Gastroesophageal sphincter (tissue), 4 donors: ENCODE data around the gene ZFHX3. TPM values are rescaled to one million over a fixed set of nuclear protein-coding genes. Genes with fewer than 3 reads are reported as not detected.

ENCODE experiments used
- ATAC-seq: fragments of 150-250 bp; one replicate; pipeline ENCODE4 v1.9.1; 2016; ENCODE audit warnings: mild to moderate bottlenecking, moderate library complexity
- H3K27ac ChIP-seq, 4 donors: fragments of 200-600 bp; sonication (generic) in 3 of 4; 1 replicate in 3 of 4; 2 replicates in 1 of 4; pipeline ENCODE4 v1.5.1; 2016 to 2019
- H3K27me3 ChIP-seq: fragments of 200-600 bp; sonication (generic); one replicate; pipeline ENCODE4 v1.5.1; 2019
- H3K36me3 ChIP-seq, 2 donors: fragments of 200-600 bp; sonication (generic); one replicate each; pipeline ENCODE4 v1.5.1; 2019; ENCODE audit warnings: control low read depth in 1 of 2
- H3K4me1 ChIP-seq, 3 donors: fragments of 200-600 bp; sonication (generic); 1 replicate in 2 of 3; 2 replicates in 1 of 3; pipeline ENCODE4 v1.5.1; 2016 to 2019; ENCODE audit warnings: control low read depth in 2 of 3
- H3K4me3 ChIP-seq, 2 donors: fragments of 200-600 bp; sonication (generic); one replicate each; pipeline ENCODE4 v1.5.1; 2019; ENCODE audit warnings: mild to moderate bottlenecking in 1 of 2, moderate library complexity in 1 of 2
- H3K9me3 ChIP-seq, 3 donors: fragments of 200-600 bp; sonication (generic); one replicate each; pipeline ENCODE4 v1.5.1; 2017 to 2019; ENCODE audit warnings: control low read depth in 2 of 3
- CTCF ChIP-seq, 4 experiments: fragments of 200-600 bp in 2 of 4; fragments of 450-650 bp in 2 of 4; sonication (generic) in 1 of 4; IDR thresholded peaks; one replicate each; pipeline ENCODE4 v1.5.1; 2017 to 2019; ENCODE audit warnings: antibody characterized with exemption in 4 of 4, mild to moderate bottlenecking in 2 of 4, moderate library complexity in 2 of 4
- EP300 ChIP-seq: sonication (generic); formaldehyde crosslinking; IDR thresholded peaks from one replicate; pipeline ENCODE4 v1.6.1; 2017; ENCODE audit warnings: antibody characterized with exemption, mild to moderate bottlenecking
- POLR2A ChIP-seq, 2 donors: fragments of 450-650 bp; IDR thresholded peaks; one replicate each; pipeline ENCODE4 v1.6.1; 2017; ENCODE audit warnings: antibody characterized with exemption in 2 of 2, mild to moderate bottlenecking in 2 of 2, moderate library complexity in 1 of 2
- POLR2AphosphoS5 ChIP-seq: sonication (generic); formaldehyde crosslinking; IDR thresholded peaks from one replicate; pipeline ENCODE4 v1.6.1; 2017; ENCODE audit warnings: antibody characterized with exemption
- WGBS, 2 donors: methylation state at CpG; one replicate each; pipeline ENCODE4 v1.1.5; 2018; ENCODE audit warnings: low coverage in 1 of 2; 5-methylcytosine and 5-hydroxymethylcytosine counted together
- total RNA-seq, 4 donors: library from RNA; depleted of rRNA; stranded (reverse); fragments of >200 nt; gene quantifications; one replicate each; pipeline ENCODE4 v1.1.0, GENCODE V29; 2016

The ZFHX3 gene
- total RNA-seq, 4 donors from 2014 or later = 24.0 to 47.1 (median 29.5) TPM

- no peaks in the 10 kb centered on the region for H3K36me3 ChIP-seq
- H3K9me3 ChIP-seq = no peaks in the 10 kb centered on the region
- TF ChIP-seq EP300 (no peak), POLR2A (IDR thresholded peaks at IDR 0.05) (no peak), CTCF (IDR thresholded peaks at IDR 0.05) (no peak), POLR2AphosphoS5 (peak; percentile 13)
- peak; percentile 29 for ATAC-seq
- WGBS, 2 donors = 9 to 12% methylated on average over 5 to 6 of the region's 6 CpGs
- peak overlapping the region in 3 of 4 donors; percentile 67 to 77 (median 71) for H3K27ac ChIP-seq
- H3K4me3 ChIP-seq = no peak overlapping the region
- H3K27me3 ChIP-seq = no peaks in the 10 kb centered on the region
- peaks cover 3 to 66% (median 15%) of the 10 kb centered on the region in 3 donors for H3K4me1 ChIP-seq
Measured at GRCh38 chr16:72850853-72851252, 197.1 kb downstream of the ZFHX3 start.

- no peak for ATAC-seq
- Histone ChIP-seq H3K36me3 (no peaks in the 10 kb centered on the region), H3K9me3 (no peaks in the 10 kb centered on the region), H3K4me3 (no peak overlapping the region), H3K4me1 (peaks cover 3 to 68% (median 15%) of the 10 kb centered on the region in 3 donors), H3K27ac (peak overlapping the region in 3 of 4 donors; percentile 67 to 77 (median 71)), H3K27me3 (no peaks in the 10 kb centered on the region)
- TF ChIP-seq CTCF (IDR thresholded peaks at IDR 0.05) = no peak
- TF ChIP-seq POLR2AphosphoS5 = no peak
- TF ChIP-seq EP300 = no peak
- TF ChIP-seq POLR2A (IDR thresholded peaks at IDR 0.05) = no peak
- WGBS, 2 donors = 88 to 96% methylated on average over 4 of the region's 4 CpGs
Measured at GRCh38 chr16:72850021-72850420, 197.9 kb downstream of the ZFHX3 start.

- TF ChIP-seq EP300 (peak; percentile 21), POLR2A (IDR thresholded peaks at IDR 0.05) (no peak), POLR2AphosphoS5 (peak; percentile 87)
- Histone ChIP-seq H3K4me1 (peaks cover 3 to 67% (median 15%) of the 10 kb centered on the region in 3 donors), H3K9me3 (no peaks in the 10 kb centered on the region), H3K27ac (peak overlapping the region in 3 of 4 donors; percentile 67 to 77 (median 71)), H3K36me3 (no peaks in the 10 kb centered on the region), H3K4me3 (peak overlapping the region in 1 of 2 donors; percentile 17), H3K27me3 (no peaks in the 10 kb centered on the region)
- 20 to 61% methylated on average over 3 to 10 of the region's 24 CpGs for WGBS, 2 donors
- peak; percentile 79 for ATAC-seq
Measured at GRCh38 chr16:72848759-72849664, 198.9 kb downstream of the ZFHX3 start.

- no peak overlapping the region for H3K4me3 ChIP-seq
- H3K9me3 ChIP-seq = no peaks in the 10 kb centered on the region
- ATAC-seq = no peak
- WGBS, 2 donors = 94% methylated on average over 5 of the region's 9 CpGs; no CpG with 5 or more reads in 1 of the 2 donors
- no peaks in the 10 kb centered on the region for H3K36me3 ChIP-seq
- H3K4me1 ChIP-seq = peaks cover 3 to 62% (median 15%) of the 10 kb centered on the region in 3 donors
- no peak for TF ChIP-seq POLR2AphosphoS5
- TF ChIP-seq CTCF (IDR thresholded peaks at IDR 0.05) = no peak
- TF ChIP-seq EP300 = no peak
- no peak for TF ChIP-seq POLR2A (IDR thresholded peaks at IDR 0.05)
- H3K27me3 ChIP-seq = no peaks in the 10 kb centered on the region
- H3K27ac ChIP-seq = peak overlapping the region in 3 of 4 donors; percentile 67 to 77 (median 71)
Measured at GRCh38 chr16:72848028-72848400, 199.9 kb downstream of the ZFHX3 start.

- Histone ChIP-seq H3K9me3 (no peaks in the 10 kb centered on the region), H3K4me3 (no peak overlapping the region), H3K4me1 (peaks cover 3 to 62% (median 15%) of the 10 kb centered on the region in 3 donors), H3K27ac (peak overlapping the region in 3 of 4 donors; percentile 67 to 77 (median 71)), H3K36me3 (no peaks in the 10 kb centered on the region), H3K27me3 (no peaks in the 10 kb centered on the region)
- ATAC-seq = no peak
- TF ChIP-seq POLR2AphosphoS5 = no peak
- peak in 2 of 4 experiments; percentile 15 to 33 for TF ChIP-seq CTCF (IDR thresholded peaks at IDR 0.05)
- 49 to 72% methylated on average over 5 to 8 of the region's 11 CpGs for WGBS, 2 donors
Measured at GRCh38 chr16:72847187-72848027, 200.5 kb downstream of the ZFHX3 start.
